ENCODE measurements around the gene CDADC1.
A peak's percentile ranks its signal among the peaks of the same experiment; 100 is the strongest.

Gene CDADC1

DNA sequence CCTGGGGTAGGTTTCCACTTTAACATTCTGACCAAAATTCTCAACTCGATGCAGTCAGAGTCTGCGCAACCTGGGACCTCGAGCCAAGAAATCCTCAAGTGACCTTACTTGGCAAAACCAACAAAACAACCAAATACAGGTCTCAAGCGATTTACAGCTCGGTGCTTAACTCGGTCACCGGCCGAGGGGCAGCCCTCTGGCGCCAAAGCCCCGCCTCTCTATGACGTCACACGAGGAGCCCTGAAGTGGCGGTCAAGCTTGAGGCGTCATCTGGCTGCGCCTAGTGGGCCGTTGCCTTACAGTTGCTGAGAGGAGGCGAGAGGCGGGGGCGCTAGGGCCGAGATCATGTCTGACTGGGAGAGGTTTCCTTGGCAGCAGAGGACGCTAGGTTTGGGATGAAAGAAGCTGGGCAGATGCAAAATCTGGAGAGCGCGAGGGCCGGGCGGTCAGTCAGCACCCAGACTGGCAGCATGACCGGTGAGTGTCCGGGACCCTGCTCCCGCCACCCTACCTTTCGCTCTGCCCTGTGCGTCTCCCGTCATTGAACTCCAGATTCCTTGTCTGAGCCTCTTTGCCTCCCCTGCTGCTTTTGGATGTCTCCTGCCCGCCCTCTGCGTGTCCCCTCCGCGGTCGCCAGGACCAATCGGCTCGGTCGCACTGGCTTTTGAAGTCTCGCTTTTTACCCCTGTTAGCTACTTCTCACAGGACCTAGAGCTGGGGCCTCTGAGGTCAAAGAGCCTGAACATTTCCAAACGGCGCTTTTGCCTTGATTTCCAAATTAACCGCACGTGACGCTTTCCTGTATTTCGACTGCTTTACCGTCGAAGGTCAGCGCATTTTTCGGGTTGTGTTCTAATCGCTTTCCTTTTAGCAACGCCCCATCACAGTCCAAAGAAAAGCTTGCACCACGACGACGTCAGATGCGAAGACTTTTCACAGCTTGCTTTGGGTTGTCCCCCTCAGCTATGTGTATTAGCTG is at the start of gene CDADC1:
CDADC1 (plus strand) TSS at position 283 of the 979 bp plus-strand sequence; CDS start at position 396, 113 bp downstream.
- DNase-seq: peak; percentile 87

DNA sequence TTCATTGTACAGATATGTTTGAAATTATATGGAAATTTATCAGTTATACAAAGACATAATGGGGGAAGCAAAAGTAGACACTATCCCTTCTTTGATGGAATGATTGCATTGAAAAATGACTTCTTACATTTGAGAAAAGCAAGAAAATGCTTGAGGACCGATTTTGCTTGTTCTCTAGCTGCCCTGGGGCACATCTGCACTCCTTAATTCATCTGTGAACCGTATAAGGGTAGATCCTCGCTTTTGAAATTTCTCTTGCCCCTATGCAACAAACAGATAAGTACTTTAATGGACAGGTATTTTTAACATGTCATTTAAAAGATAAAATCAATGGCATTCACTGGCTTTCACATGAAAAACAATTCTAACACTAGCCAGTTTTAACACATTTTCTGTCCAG is 41.1 kb upstream of the CDADC1 start:
- DNase-seq: no peak

GRCh38 chr13:49208619-49209018 is 39.1 kb upstream of the CDADC1 start:
- DNase-seq: no peak

DNA sequence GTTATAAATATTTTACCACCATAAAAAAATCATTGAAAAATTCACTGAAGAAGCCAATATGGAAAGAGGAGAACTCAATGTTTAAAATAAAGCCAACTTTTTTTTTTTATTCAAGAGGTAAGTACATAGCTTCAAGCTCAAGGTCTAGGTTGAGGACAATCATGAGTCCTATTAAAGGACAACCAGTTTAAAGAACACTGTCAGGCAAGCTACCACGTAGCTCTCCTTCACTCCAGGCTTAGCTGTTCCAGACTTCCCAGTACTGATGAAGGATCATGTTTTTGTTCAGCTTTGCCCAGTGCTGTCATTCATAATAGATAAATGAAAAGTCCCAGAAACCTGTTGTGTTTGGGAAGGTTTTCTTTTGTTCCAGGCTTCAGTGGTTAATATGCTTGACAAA is 37.6 kb upstream of the CDADC1 start:
- no peak for DNase-seq

- no peak for DNase-seq
Observed at GRCh38 chr13:49210669-49211068, 37.1 kb upstream of the CDADC1 start.

- no peak for DNase-seq
Observed at GRCh38 chr13:49213539-49213938, 34.2 kb upstream of the CDADC1 start.

GRCh38 chr13:49213997-49214916 is 33.5 kb upstream of the CDADC1 start:
- DNase-seq: no peak

DNA sequence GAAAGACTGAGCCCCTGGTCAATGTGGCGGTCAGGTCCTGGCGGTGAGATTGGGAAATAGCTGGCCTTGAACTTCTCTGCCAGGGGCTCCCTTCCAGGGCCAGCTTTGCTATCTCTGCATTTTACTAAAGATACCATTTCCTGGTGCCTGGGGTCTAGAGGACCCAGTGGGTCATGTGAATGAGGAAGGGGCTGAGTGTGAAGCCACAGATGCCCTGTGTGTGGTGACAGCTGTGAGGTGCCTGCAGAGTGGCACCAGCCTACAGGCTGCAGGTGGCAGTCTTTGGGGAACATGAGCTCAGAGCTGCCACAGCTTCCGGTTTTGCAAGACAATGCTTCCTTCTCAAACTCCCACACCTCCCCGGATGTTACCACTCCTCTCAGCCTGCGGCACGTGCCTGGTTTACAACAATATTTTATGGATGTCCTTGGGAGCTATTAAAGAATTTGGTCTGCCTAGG is 32.8 kb upstream of the CDADC1 start:
- no peak for DNase-seq

GRCh38 chr13:49216334-49216733 is 31.4 kb upstream of the CDADC1 start:
- no peak for DNase-seq

DNA sequence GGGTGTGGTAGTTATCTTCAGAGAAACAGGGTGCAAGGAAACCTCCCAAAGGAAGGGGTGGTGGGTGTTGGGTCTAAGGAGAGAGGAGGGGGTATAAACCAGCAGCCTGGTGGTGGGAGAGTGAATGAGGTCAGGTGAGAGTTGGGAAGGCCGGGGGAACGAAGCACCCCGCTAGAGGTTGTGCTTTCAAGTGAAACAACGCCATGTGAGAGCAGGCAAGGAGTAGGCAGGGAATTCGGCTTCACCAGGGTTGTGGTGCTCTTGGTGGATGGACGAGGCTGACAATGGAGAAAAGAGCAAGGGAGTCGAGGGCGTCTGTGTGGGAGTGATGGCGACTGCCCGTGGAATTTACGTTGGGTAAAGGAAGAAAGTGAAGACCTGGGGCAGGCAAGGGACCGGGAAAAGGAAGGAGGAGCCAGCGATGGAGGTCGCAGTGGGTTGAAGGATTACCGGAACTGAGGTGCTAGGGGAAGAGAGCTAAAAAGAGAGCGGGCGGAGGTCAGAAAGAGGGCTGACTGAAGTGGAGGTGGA is 29.7 kb upstream of the CDADC1 start:
- DNase-seq: no peak

DNA sequence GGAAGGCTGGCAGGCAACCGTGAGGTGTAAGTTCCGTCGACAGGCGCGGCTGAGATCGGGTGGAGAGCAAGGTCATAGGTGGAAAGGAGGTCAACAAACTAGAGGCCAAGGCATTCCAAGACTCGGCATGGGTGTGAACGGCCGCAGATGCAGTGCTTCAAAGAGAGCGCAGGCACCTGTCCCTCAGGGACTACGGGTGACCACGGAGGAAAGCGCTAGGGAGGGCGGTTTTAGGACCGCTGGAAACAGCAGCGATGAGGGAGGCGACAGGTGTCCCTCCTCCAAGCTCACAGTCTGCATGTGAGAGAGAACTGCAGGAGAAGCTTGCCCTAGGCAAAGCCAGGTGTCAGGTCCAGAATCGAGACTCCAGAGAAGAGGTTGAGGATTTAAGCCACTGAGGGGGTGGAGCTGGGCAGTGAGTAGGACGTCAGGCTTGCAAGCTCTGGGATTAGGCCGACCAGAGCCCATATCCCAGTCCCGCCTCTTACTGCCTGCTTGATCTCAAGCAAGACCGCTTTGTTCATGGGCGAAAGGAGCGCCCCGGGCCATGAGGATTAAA is 29.2 kb upstream of the CDADC1 start:
- no peak for DNase-seq

DNA sequence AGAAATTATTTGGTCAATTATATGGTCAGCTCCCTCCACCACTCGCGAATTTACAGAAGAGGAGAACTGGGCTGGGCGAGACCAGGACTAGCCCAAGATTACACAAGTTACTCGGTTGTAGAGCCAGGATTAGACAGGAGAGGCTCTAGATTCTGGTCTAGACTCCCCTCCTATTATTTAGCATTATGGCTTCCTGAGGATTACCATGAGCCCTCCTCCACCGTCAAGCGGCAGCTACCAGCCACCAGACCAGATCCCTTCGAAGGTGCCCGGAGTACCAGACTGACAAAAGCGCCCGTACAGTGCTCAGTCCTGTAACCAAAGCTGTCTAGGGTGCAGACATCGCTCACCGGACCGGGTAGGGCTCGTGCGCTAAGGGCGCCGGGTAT is 28.1 kb upstream of the CDADC1 start:
- DNase-seq: no peak

- DNase-seq: no peak
Observed at GRCh38 chr13:49220036-49220855, 27.5 kb upstream of the CDADC1 start, which contains the start of gene MLNR. MLNR (plus strand) TSS chr13:49220338; CDS start chr13:49220338, 0 bp downstream.

DNA sequence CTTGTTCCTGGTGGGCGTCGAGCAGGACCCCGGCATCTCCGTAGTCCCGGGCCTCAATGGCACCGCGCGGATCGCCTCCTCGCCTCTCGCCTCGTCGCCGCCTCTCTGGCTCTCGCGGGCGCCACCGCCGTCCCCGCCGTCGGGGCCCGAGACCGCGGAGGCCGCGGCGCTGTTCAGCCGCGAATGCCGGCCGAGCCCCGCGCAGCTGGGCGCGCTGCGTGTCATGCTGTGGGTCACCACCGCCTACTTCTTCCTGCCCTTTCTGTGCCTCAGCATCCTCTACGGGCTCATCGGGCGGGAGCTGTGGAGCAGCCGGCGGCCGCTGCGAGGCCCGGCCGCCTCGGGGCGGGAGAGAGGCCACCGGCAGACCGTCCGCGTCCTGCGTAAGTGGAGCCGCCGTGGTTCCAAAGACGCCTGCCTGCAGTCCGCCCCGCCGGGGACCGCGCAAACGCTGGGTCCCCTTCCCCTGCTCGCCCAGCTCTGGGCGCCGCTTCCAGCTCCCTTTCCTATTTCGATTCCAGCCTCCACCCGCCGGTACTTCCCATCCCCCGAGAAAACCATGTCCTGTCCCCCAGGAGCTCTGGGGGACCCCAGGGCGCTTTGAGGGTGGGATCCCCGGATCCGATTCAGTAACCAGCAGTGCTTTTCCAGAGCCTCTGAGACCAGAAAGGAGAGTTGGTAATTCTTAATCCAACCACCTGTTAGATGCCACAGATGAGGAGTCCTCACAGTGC is 26.7 kb upstream of the CDADC1 start:
- no peak for DNase-seq

DNA sequence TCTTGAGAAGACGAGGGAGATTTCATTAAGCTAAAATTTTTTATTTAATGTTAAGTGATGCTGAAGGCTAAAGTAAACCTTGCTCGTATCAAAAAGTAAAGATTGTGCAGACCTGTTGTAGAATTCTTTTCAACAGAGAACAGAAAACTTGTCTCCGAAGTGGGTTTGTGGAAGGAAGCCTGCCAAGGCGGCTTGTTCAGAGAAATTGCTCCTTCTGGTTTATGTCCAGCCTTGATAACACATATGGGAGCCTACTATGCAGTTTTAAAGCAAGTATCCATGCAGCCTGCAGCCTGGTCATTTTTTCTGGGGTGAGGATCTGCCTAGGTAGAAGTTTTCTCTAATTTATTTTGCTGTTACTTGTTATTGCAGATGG is 26.1 kb upstream of the CDADC1 start:
- DNase-seq: no peak

- DNase-seq: no peak
Observed at GRCh38 chr13:49225223-49226042, 22.3 kb upstream of the CDADC1 start.

- DNase-seq: no peak
Observed at GRCh38 chr13:49226613-49227012, 21.1 kb upstream of the CDADC1 start.

- DNase-seq: no peak
Observed at GRCh38 chr13:49234741-49235140, 13.0 kb upstream of the CDADC1 start.

DNA sequence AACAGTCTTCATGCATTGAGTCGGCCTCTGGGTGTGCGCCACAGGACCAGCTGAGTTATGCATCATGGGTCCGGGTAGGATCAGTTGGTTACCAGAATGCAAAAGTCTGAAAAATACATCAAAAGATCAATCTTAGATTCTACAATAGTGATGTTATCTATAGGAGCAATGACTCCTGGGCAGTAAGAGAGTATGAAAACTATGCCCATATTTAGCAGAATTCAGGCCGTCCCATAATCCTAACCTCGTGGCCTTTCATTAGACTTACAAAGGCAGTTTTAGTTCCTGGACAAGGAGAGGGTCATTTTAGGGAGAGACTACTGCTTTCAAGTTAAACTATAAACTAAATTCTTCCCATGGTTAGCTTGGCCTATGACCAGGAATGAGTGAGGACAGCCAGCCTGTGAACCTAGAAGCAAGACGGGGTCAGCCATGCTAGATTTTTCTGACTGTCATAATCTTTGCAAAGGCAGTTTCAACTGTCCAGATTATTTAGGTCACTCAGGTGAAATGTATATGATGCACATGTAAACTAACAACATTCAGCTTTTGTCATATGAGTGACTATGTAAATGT is 11.8 kb upstream of the CDADC1 start:
- DNase-seq: no peak

GRCh38 chr13:49238621-49239020 is 9.1 kb upstream of the CDADC1 start:
- no peak for DNase-seq

All from T1000 (cell line).